ENCODE data around the gene TSPAN4.

Gene TSPAN4

DNA sequence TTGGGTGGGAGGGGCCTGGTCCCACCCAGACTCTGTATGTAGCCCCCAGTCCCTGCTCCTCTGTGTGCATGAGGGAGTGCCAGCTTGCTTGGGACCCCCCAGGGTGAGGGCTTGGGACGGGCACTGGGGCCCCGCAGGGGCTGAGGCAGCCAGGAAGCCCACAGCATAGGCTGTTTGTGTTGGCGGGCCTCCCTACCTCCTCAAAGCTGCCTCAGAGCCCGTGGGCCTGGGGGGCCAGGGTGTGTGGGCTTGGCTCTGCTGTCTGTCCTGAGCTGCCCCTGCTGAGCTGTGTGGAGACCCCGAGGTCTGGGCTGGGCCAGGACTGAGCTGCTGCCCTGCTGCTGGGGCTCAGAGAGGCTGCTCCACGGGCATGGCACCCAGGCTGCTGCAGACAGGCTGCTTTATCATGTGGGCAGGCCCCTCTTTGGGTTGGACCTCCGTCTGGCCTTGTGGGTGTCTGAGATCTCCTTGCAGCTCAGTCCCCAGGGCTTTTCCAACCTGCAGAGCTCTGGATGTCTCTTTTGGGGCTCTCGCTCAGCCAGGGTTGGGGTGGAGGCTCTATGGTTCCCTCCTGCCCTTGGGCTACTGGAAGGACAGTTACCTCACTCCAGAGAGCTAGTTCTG is 3.3 kb downstream of the TSPAN4 start:
- no peak for DNase-seq (ENCODE audit: low read depth, low spot score)
- H3K9me3 ChIP-seq (ENCODE audit: insufficient read depth, low read length): no peaks in the 10 kb centered on the region
- H3K4me3 ChIP-seq (ENCODE audit: insufficient read length, low read depth): no peak overlapping the region
- peaks cover 39% of the 10 kb centered on the region for H3K4me1 ChIP-seq (ENCODE audit: insufficient read depth, insufficient read length)
- H3K9ac ChIP-seq (ENCODE audit: insufficient read length, low read depth): peak overlapping the region; percentile 83
- H3K27me3 ChIP-seq (ENCODE audit: insufficient read depth, insufficient read length): no peaks in the 10 kb centered on the region
- H3K36me3 ChIP-seq (ENCODE audit: insufficient read depth, insufficient read length, low read length): peaks cover 15% of the 10 kb centered on the region
- TF ChIP-seq ZNF274 (IDR thresholded peaks at IDR 0.05; ENCODE audit: low read depth, low read length) (no peak), SUZ12 (IDR thresholded peaks at IDR 0.05; ENCODE audit: extremely low read depth, insufficient read depth, insufficient read length) (no peak), YY1 (IDR thresholded peaks at IDR 0.05; ENCODE audit: insufficient read depth, insufficient read length) (no peak)

DNA sequence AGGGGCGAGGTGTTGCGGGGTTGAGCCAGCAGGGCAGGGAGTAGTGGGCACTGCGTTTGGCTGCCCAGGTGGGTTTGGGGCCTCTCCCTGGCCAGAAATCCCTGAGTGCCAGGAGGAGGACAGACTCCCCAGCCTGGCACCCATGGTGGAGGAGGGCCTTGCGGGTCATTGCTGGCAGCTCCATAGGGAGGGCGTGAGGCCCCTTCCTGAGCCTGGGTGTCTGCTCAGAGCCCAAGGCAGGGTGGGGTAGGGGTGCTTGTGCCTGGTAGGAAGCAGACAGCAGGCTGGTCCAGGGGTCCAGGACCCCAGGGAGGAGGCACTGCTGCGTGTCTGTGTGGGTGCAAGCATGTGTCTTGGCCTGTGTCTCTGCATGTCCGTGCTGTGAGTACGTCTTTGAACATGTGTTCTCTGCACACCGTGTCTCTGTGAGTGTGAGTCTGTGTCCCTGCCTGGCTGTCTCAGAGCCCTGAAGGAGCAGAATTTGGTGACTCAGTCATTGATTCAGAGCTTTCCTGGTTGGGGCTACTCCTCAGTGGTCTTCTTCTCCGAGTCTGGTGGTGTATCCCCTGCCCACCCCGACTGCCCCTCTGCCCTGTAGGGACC is 3.9 kb downstream of the TSPAN4 start:
- no peak for TF ChIP-seq SUZ12 (IDR thresholded peaks at IDR 0.05; ENCODE audit: extremely low read depth, insufficient read depth, insufficient read length)
- TF ChIP-seq ZNF274 (IDR thresholded peaks at IDR 0.05; ENCODE audit: low read depth, low read length): no peak
- no peak for TF ChIP-seq YY1 (IDR thresholded peaks at IDR 0.05; ENCODE audit: insufficient read depth, insufficient read length)
- no peak for DNase-seq (ENCODE audit: low read depth, low spot score)
- Histone ChIP-seq H3K4me1 (ENCODE audit: insufficient read depth, insufficient read length) (peaks cover 40% of the 10 kb centered on the region), H3K4me3 (ENCODE audit: insufficient read length, low read depth) (no peak overlapping the region), H3K36me3 (ENCODE audit: insufficient read depth, insufficient read length, low read length) (peaks cover 12% of the 10 kb centered on the region), H3K9me3 (ENCODE audit: insufficient read depth, low read length) (no peaks in the 10 kb centered on the region), H3K9ac (ENCODE audit: insufficient read length, low read depth) (peak overlapping the region; percentile 83), H3K27me3 (ENCODE audit: insufficient read depth, insufficient read length) (no peaks in the 10 kb centered on the region)

DNA sequence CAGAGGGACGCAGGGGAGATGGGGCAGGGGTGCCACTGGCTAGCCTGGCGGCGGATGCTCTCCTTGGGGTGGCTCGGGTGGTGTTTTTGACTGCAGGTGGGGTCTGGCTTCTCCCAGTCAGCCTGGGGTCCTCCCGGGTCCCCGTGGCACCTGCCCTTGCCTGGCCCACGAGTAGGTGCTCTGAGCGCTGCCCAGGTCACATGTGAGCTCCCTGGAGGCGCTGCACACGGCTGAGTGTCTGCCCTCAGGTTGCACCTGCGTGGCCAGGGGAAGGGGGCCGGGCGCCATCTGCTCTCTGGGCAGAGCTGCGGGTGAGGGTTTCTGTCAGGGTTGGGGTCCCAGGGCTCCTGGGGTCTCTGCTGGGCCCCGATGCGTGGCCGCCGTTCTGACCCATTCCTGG is 5.2 kb downstream of the TSPAN4 start:
- no peak for DNase-seq (ENCODE audit: low read depth, low spot score)

DNA sequence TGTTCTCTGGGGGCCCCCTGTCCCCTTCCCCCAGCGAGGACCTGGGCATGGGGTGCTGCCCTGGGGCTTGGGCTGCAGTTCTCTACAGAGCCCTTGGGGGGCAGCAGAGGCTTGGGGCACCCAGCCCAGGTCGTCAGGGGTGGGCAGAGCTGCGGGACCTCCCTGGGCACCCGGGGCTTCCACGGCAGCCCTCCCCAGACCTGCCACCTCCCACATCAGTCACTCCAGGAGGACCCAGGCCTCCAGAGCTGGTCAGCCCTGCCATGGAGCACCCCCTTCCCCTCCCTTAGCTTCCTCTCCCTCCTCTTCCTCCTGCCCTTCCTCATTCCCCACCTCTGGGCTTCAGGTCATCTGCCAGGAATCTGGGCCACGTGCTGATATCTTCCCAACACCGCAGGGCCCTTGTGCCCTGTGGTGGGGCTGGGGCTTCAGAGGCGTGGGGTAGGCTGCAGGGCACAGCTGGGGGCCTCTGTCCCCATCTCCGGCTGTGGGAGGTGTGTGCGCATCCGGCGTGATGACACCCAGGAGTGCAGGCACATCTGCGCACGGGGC is 5.8 kb downstream of the TSPAN4 start:
- H3K4me1 ChIP-seq (ENCODE audit: insufficient read depth, insufficient read length): peaks cover 51% of the 10 kb centered on the region
- H3K9me3 ChIP-seq (ENCODE audit: insufficient read depth, low read length): no peaks in the 10 kb centered on the region
- DNase-seq (ENCODE audit: low read depth, low spot score): no peak
- no peaks in the 10 kb centered on the region for H3K27me3 ChIP-seq (ENCODE audit: insufficient read depth, insufficient read length)
- peak overlapping the region; percentile 14 for H3K9ac ChIP-seq (ENCODE audit: insufficient read length, low read depth)
- peaks cover 16% of the 10 kb centered on the region for H3K36me3 ChIP-seq (ENCODE audit: insufficient read depth, insufficient read length, low read length)
- TF ChIP-seq SUZ12 (IDR thresholded peaks at IDR 0.05; ENCODE audit: extremely low read depth, insufficient read depth, insufficient read length): no peak
- no peak for TF ChIP-seq YY1 (IDR thresholded peaks at IDR 0.05; ENCODE audit: insufficient read depth, insufficient read length)
- no peak for TF ChIP-seq ZNF274 (IDR thresholded peaks at IDR 0.05; ENCODE audit: low read depth, low read length)
- H3K4me3 ChIP-seq (ENCODE audit: insufficient read length, low read depth): no peak overlapping the region

More for the DNA sequence above, 5.2 kb downstream of the TSPAN4 start:
- Histone ChIP-seq H3K4me3 (ENCODE audit: insufficient read length, low read depth) (no peak overlapping the region), H3K4me1 (ENCODE audit: insufficient read depth, insufficient read length) (peaks cover 48% of the 10 kb centered on the region), H3K9ac (ENCODE audit: insufficient read length, low read depth) (no peak overlapping the region), H3K9me3 (ENCODE audit: insufficient read depth, low read length) (no peaks in the 10 kb centered on the region), H3K36me3 (ENCODE audit: insufficient read depth, insufficient read length, low read length) (peaks cover 16% of the 10 kb centered on the region), H3K27me3 (ENCODE audit: insufficient read depth, insufficient read length) (no peaks in the 10 kb centered on the region)
- TF ChIP-seq YY1 (IDR thresholded peaks at IDR 0.05; ENCODE audit: insufficient read depth, insufficient read length): no peak
- no peak for TF ChIP-seq ZNF274 (IDR thresholded peaks at IDR 0.05; ENCODE audit: low read depth, low read length)
- TF ChIP-seq SUZ12 (IDR thresholded peaks at IDR 0.05; ENCODE audit: extremely low read depth, insufficient read depth, insufficient read length): no peak

DNA sequence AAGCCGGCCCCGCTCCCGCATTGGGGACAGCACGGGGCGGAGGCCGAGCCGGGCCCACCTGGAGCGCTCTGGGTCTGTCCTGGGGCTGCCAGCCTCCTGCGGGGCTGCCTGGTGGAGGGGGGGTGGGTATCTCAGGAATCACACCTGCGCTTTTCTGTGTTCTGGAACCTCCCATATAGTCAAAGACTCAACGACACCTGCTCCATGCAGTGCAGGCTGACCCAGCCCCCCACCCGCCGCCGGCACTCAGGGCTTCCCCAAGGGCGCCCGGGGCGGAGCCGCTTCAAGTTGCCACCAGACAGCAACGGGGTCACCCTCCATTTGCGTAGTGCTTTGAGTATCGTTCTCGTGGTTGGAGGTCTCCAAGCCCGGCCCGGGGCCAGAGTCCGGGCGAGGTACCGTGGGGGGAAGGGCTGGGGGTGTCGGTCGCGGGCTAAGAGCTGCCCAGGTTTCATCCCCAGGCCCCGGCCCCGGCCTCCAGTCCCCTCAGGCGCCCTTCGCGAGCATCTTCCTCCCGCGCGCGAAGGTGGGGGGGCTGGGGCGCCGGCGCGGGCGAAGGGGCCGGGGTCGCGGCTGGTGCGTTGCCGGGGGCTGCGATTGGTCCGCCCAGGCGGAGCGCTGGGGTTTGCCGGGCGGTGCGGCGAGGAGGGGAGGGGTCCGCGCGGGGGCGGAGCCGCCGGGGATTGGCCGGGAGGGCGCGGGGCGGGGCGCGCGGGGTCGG is 6.6 kb downstream of the TSPAN4 start:
- no peak for DNase-seq (ENCODE audit: low read depth, low spot score)
- peak overlapping the region; percentile 14 for H3K9ac ChIP-seq (ENCODE audit: insufficient read length, low read depth)
- H3K27me3 ChIP-seq (ENCODE audit: insufficient read depth, insufficient read length): no peaks in the 10 kb centered on the region
- peaks cover 23% of the 10 kb centered on the region for H3K36me3 ChIP-seq (ENCODE audit: insufficient read depth, insufficient read length, low read length)
- H3K4me3 ChIP-seq (ENCODE audit: insufficient read length, low read depth): peak overlapping the region; percentile 75
- peaks cover 56% of the 10 kb centered on the region for H3K4me1 ChIP-seq (ENCODE audit: insufficient read depth, insufficient read length)
- TF ChIP-seq ZNF274 (IDR thresholded peaks at IDR 0.05; ENCODE audit: low read depth, low read length) (no peak), SUZ12 (IDR thresholded peaks at IDR 0.05; ENCODE audit: extremely low read depth, insufficient read depth, insufficient read length) (no peak), YY1 (IDR thresholded peaks at IDR 0.05; ENCODE audit: insufficient read depth, insufficient read length) (no peak)
- H3K9me3 ChIP-seq (ENCODE audit: insufficient read depth, low read length): no peaks in the 10 kb centered on the region

DNA sequence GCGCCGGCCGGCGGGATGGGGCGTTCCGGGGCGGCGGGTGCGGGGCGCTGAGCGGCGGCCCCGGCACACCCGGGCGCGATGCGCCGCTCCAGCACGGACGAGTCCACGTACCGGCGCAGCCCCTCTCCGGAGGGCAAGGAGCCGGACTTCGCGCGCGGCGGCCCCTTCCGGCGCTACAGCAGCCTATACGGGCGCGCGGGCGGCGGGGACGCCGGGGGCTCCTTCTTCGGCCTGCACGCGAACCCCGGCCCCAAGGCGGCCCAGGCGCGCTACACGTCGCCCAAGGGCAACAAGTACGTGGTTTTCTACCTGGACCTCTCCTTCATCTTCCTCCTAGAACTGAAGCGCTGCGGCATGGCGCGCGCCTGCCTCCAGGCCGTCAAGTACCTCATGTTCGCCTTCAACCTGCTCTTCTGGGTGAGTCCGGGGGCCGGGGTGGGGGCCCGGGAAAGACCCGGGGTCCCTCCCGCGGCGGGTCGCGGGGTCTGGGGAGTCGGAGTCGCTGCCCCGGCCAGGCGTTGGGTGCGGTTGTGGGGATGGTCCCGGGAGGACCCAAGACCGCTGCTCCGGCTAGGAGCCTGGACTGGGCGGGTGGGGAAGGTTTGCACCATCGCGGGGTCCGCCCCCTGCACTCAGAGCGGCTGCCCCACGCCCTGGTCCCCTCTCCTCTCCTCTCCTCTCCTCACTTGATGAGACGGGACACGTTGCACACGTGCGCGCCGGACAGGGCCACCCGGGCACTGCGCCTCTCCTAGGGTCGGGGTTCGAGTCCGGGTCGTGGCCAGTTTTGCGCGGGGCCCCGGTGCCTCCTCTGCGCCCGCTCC is 7.5 kb downstream of the TSPAN4 start:
- peak overlapping the region; percentile 80 for H3K9ac ChIP-seq (ENCODE audit: insufficient read length, low read depth)
- H3K4me3 ChIP-seq (ENCODE audit: insufficient read length, low read depth): peak overlapping the region; percentile 75
- no peaks in the 10 kb centered on the region for H3K27me3 ChIP-seq (ENCODE audit: insufficient read depth, insufficient read length)
- peaks cover 59% of the 10 kb centered on the region for H3K4me1 ChIP-seq (ENCODE audit: insufficient read depth, insufficient read length)
- no peak for DNase-seq (ENCODE audit: low read depth, low spot score)
- no peaks in the 10 kb centered on the region for H3K9me3 ChIP-seq (ENCODE audit: insufficient read depth, low read length)
- H3K36me3 ChIP-seq (ENCODE audit: insufficient read depth, insufficient read length, low read length): peaks cover 28% of the 10 kb centered on the region
- TF ChIP-seq ZNF274 (IDR thresholded peaks at IDR 0.05; ENCODE audit: low read depth, low read length): no peak
- no peak for TF ChIP-seq YY1 (IDR thresholded peaks at IDR 0.05; ENCODE audit: insufficient read depth, insufficient read length)
- TF ChIP-seq SUZ12 (IDR thresholded peaks at IDR 0.05; ENCODE audit: extremely low read depth, insufficient read depth, insufficient read length): no peak

All from NT2/D1 (cell line).